ENCODE measurements around the gene MEGF6. TPM values are rescaled to one million over a fixed set of nuclear protein-coding genes. Genes with fewer than 3 reads are reported as not detected.
A peak's percentile ranks its signal among the peaks of the same experiment; 100 is the strongest.

The MEGF6 gene
- total and polyA plus RNA-seq, 2 of the 8 experiments (the other 6 are each of a cell fraction or from before 2014, with no cell fraction given): 4.1 to 14.8 TPM

- TF ChIP-seq CHD7 (IDR thresholded peaks at IDR 0.05; ENCODE audit: insufficient replicate concordance, low read length): no peak
- TF ChIP-seq RAD21 (IDR thresholded peaks at IDR 0.05 in 1 of 2, conservative IDR thresholded peaks at IDR 0.05 in 1 of 2; ENCODE audit: low read depth in 2 of 2, low read length in 2 of 2): 0 out of 4 replicates have a peak, but pooled peaks of 1 of the 2 experiments have one; percentile 2
Observed at GRCh38 chr1:3628445-3628844, 17.1 kb upstream of the MEGF6 start (continued).

Data from H1 (cell line).